Measurements from ENCODE around the gene DGKQ. TPM values are rescaled to one million over a fixed set of nuclear protein-coding genes. Genes with fewer than 3 reads are reported as not detected.

The DGKQ gene
- total RNA-seq, 1 donor from 2014 or later, result 16.9 TPM

- no peak overlapping the region for H3K4me3 ChIP-seq (ENCODE audit: low read depth, low read length)
- no peak for TF ChIP-seq CTCF (conservative IDR thresholded peaks at IDR 0.05; ENCODE audit: low read depth, low read length)
- DNase-seq (ENCODE audit: low read depth), result no peak
These were observed 10.8 kb downstream of the DGKQ start for GRCh38 chr4:962231-963208.

- no peak for DNase-seq (ENCODE audit: low read depth)
- no peak for TF ChIP-seq CTCF (conservative IDR thresholded peaks at IDR 0.05; ENCODE audit: low read depth, low read length)
- H3K4me3 ChIP-seq (ENCODE audit: low read depth, low read length), result no peak overlapping the region
These were observed 11.8 kb downstream of the DGKQ start for GRCh38 chr4:961351-962230.

- TF ChIP-seq CTCF (conservative IDR thresholded peaks at IDR 0.05; ENCODE audit: low read depth, low read length), result no peak
- DNase-seq (ENCODE audit: low read depth), result no peak
- H3K4me3 ChIP-seq (ENCODE audit: low read depth, low read length), result no peak overlapping the region
These were observed 12.6 kb downstream of the DGKQ start for GRCh38 chr4:960636-961350.

GRCh38 chr4:960140-960635, 13.2 kb downstream of the DGKQ start:
- DNase-seq (ENCODE audit: low read depth), result no peak
- no peak for TF ChIP-seq CTCF (conservative IDR thresholded peaks at IDR 0.05; ENCODE audit: low read depth, low read length)
- H3K4me3 ChIP-seq (ENCODE audit: low read depth, low read length), result no peak overlapping the region

GRCh38 chr4:959338-960139, 13.8 kb downstream of the DGKQ start:
- H3K4me3 ChIP-seq (ENCODE audit: low read depth, low read length), result no peak overlapping the region
- DNase-seq (ENCODE audit: low read depth), result no peak

More at GRCh38 chr4:959338-960139, 13.8 kb downstream of the DGKQ start:
- TF ChIP-seq CTCF (conservative IDR thresholded peaks at IDR 0.05; ENCODE audit: low read depth, low read length), result no peak
